HAP-1 (cell line): ENCODE results near the gene RASL12.

Experiments used
- DNase-seq, 2 experiments: peaks; one replicate each; pipeline ENCODE4 v3.0.0-alpha.2; 2016 to 2020; ENCODE audit warnings: low spot score in 2 of 2
- H3K27me3 ChIP-seq: fragments of 250-450 bp; sonication (Bioruptor Pico); 2 replicates; pipeline ENCODE4 v1.5.1; 2020; ENCODE audit warnings: low read depth, mild to moderate bottlenecking, moderate library complexity
- H3K36me3 ChIP-seq: fragments of 250-450 bp; sonication (Bioruptor Pico); replicated peaks from 2 replicates; pipeline ENCODE4 v1.5.1; 2020; ENCODE audit warnings: mild to moderate bottlenecking
- H3K4me1 ChIP-seq: fragments of 250-450 bp; sonication (Bioruptor Pico); 2 replicates; pipeline ENCODE4 v1.5.1; 2020; ENCODE audit warnings: mild to moderate bottlenecking
- H3K4me3 ChIP-seq: fragments of 250-450 bp; sonication (Bioruptor Pico); 2 replicates; pipeline ENCODE4 v1.5.1; 2020; ENCODE audit warnings: mild to moderate bottlenecking, moderate library complexity
- H3K9me3 ChIP-seq: fragments of 250-450 bp; sonication (Bioruptor Pico); 2 replicates; pipeline ENCODE4 v1.5.1; 2020; ENCODE audit warnings: mild to moderate bottlenecking, moderate library complexity
- in situ Hi-C: fragments of 300-500 bp; cut with MboI; formaldehyde crosslinking; loops from 3 replicates; pipeline ENCODE4 v1.14.3; 2020; ENCODE audit warnings: low sequenced_read_pairs, inconsistent platforms, mixed read lengths

The RASL12 gene

DNA sequence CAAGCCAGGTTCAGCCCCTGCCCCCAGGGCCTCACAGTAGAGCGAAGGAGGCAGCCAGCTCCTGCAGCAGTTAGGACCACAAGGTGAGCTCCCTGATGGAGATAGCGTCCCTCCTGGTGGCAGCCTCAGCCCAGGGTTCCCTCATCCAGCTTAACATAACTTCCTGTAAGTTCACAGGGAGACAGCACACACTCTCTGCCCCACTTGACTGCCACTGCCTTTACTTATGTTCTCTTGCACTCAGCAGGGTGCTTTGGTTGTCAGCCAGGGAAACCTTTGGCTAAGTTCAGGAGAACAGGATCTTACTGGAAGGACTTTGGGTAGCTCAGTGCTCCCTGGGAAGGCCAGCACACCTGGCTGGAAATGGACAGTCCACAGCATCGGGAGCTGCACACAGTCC is 19.6 kb upstream of the RASL12 start:
- no peaks in the 10 kb centered on the region for H3K36me3 ChIP-seq
- no peak overlapping the region for H3K4me3 ChIP-seq
- in situ Hi-C loops, result loop anchor here (5.0 kb wide), 1 partner anchor 45 kb away; no protein-coding TSS in a partner anchor
- DNase-seq, result no peak
- H3K4me1 ChIP-seq, result peaks cover 20% of the 10 kb centered on the region
- H3K27me3 ChIP-seq, result no peaks in the 10 kb centered on the region
- H3K9me3 ChIP-seq, result no peaks in the 10 kb centered on the region

DNA sequence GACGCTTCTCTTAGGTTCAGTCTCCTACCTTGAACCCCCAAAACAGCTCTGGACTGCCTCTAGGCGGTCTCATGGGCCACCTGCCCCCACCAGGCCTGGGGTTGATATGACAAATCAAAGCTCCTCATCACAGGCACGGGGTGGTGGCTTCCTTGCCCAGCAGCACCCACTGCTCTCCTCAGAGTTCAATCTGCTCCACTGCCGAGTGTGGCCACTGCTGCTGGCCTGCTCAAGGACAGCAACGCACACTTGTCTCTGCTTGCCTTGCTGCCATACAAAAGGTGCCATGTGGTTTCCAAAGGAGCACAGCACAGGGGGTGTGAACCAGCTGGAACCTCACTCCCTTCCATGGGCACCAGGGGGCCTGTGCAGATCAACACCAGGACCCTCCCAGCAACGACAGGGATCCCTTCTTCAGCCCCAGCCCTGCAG is 18.9 kb upstream of the RASL12 start:
- H3K27me3 ChIP-seq, result no peaks in the 10 kb centered on the region
- H3K4me1 ChIP-seq, result peaks cover 20% of the 10 kb centered on the region
- no peaks in the 10 kb centered on the region for H3K36me3 ChIP-seq
- peak in 1 of 2 experiments; percentile 66 for DNase-seq
- no peaks in the 10 kb centered on the region for H3K9me3 ChIP-seq
- in situ Hi-C loops, result loop anchor here (5.0 kb wide), 1 partner anchor 44 kb away; no protein-coding TSS in a partner anchor
- H3K4me3 ChIP-seq, result no peak overlapping the region

DNA sequence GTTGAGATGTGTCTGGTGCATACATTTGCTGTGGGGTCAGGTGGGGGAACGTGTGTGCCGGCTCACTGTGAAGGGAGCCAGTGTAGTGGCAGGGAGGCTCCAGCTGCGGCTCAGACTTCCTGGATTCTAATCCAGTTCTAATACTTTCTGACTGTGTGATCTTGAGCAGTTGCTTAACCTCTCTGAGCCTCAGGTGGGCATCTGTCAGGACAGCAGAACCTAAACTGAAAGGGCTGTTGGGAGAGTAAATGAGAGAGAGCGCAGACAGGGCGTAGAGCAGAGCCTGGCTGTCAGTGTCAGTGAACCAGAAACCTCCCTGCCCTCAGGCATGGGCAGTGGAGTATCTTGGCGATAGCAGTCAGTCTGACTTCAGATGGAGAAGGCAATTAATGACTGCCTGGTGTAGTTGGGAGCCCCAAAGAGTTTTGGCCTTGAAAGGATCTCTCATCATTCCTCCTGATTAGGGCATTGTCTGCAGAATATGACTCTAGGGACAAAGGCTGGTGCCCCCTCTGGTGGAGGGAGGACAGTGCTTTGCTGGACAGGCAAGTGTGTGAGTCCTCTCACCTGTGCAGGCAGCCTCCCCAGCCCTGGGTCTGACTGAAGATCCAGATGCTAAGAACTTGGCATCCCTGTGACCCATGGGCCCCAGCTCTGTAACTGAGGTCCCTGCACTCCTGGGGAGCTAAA is 18.3 kb upstream of the RASL12 start:
- Histone ChIP-seq H3K36me3 (no peaks in the 10 kb centered on the region), H3K27me3 (no peaks in the 10 kb centered on the region), H3K9me3 (no peaks in the 10 kb centered on the region), H3K4me3 (no peak overlapping the region), H3K4me1 (peaks cover 20% of the 10 kb centered on the region)
- in situ Hi-C loops, result loop anchor here (5.0 kb wide), 1 partner anchor 44 kb away; no protein-coding TSS in a partner anchor
- DNase-seq, result peak; percentile 57 to 81

DNA sequence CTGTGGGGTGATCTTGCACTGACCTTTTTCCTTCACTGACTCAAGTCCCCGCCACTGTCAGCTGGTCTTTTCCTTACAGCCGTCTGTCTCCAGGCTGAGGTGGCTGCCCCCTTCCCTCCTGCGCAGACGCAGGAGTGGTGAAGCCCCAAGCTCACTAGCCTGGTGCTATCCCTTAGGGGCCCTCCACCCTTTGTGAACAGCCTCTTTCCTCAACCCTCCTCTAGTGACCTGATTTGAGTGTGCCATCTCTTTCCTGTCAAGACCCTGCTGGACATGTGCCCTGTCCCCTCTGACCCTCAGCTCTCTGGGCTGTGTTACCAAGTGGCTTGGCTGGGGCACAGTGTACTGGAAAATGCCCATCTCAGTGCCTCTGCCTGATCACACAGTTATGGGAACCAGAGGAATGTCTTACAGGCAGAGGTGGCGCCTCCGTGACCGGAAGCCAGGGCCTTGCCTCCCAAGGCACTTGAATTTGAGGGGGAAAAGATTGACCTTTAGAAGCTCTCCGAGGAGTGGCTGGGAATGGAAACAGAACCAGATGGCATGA is 17.5 kb upstream of the RASL12 start:
- Histone ChIP-seq H3K36me3 (no peaks in the 10 kb centered on the region), H3K4me1 (peaks cover 20% of the 10 kb centered on the region), H3K4me3 (no peak overlapping the region), H3K27me3 (no peaks in the 10 kb centered on the region), H3K9me3 (no peaks in the 10 kb centered on the region)
- in situ Hi-C loops, result loop anchor here (5.0 kb wide), 1 partner anchor 43 kb away; no protein-coding TSS in a partner anchor
- DNase-seq, result no peak

DNA sequence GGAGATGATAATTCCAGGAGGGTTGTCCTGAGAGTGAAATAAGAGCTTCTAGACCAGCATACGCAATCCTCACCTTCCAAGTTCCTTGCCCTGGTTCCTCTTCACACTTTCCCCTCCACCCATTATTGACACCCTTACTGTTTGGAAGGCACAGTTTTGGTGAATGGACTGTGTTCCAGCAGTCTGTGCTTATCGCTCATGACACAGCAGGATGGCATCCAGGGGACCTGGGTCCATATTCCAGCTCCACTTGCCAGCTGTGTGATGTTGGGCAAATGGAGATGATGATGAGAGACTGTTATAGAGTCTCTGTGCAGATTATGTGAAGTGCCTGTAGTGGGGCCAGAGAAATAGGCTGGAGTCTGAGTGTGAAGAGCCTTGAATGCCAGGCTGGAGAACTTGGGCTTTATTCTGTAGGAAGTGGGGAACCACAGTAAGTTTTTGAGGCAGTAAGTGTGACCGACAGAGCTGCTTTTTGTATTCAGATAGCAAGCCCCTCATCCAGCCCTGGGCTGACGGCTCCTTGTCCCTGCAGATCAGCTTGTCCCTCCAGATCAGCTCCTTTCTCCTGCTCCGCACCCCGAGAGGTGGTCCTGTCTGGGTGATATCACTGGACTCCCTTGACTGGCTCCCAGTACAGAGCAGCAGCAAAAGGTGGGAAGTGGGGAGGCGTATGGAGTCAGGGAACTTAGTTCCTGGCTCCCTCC is 16.9 kb upstream of the RASL12 start:
- no peak for DNase-seq
- Histone ChIP-seq H3K27me3 (no peaks in the 10 kb centered on the region), H3K4me1 (peaks cover 20% of the 10 kb centered on the region), H3K4me3 (no peak overlapping the region), H3K9me3 (no peaks in the 10 kb centered on the region), H3K36me3 (no peaks in the 10 kb centered on the region)
- in situ Hi-C loops, result loop anchor here (5.0 kb wide), 1 partner anchor 42 kb away; no protein-coding TSS in a partner anchor

DNA sequence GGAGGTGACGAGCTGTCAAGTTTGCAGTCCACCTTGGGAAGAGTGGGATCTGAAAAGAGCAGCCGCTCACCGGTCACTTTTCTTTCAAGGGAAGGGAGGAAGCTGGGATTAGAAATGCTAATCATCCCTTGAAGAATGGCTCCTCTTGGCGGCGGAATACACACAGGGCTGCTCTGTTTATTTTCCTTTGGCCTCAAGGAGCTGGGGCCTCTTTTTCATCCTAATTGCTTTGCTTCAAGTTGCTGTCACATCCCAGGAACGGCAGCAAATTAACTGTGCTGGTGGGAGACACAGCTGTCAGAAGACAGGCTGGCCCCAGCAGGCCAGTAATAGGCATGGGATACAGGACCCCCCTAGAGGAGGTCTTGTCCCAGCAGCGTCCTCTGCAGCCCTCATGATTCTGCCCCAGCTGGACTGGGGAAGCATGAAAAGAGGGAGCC is 15.5 kb upstream of the RASL12 start:
- no peak overlapping the region for H3K4me3 ChIP-seq
- H3K36me3 ChIP-seq, result no peaks in the 10 kb centered on the region
- H3K9me3 ChIP-seq, result no peaks in the 10 kb centered on the region
- in situ Hi-C loops, result no loop called here
- peaks cover 13% of the 10 kb centered on the region for H3K4me1 ChIP-seq
- H3K27me3 ChIP-seq, result no peaks in the 10 kb centered on the region
- DNase-seq, result peak; percentile 85 to 94

DNA sequence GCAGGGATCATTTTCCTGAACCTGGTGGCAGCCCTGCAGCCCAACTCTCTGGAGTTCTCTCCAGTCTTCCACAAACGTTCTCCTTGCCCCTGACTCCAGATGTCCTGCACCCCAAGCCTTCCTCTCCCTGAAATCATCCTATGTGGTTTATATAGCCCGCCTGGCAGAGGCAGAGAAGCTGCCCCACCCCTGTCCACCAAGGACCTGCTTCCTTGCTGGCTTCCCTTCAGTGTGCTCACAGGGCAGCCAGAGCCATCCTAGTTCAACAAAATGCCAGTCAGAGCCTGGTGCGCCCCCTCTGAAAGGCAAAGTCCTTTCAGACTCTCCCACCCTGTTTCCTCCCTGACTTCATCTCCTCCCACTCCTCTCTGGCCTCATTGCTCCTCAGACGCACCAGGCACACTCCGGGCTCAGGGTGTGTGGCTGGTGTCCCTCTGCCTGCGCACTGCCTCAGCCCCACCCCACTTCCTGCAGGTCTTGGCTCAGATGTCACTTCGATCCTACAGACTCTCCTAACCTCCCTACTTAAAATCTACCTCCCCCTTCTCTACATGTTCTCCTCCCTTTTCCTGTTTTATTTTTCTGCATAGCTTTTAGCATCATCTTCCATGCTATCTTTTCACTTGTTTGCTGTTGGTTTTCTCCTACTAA is 14.6 kb upstream of the RASL12 start:
- no peak overlapping the region for H3K4me3 ChIP-seq
- in situ Hi-C loops, result no loop called here
- peaks cover 13% of the 10 kb centered on the region for H3K4me1 ChIP-seq
- H3K9me3 ChIP-seq, result no peaks in the 10 kb centered on the region
- no peaks in the 10 kb centered on the region for H3K27me3 ChIP-seq
- no peaks in the 10 kb centered on the region for H3K36me3 ChIP-seq
- peak in 1 of 2 experiments; percentile 44 for DNase-seq

DNA sequence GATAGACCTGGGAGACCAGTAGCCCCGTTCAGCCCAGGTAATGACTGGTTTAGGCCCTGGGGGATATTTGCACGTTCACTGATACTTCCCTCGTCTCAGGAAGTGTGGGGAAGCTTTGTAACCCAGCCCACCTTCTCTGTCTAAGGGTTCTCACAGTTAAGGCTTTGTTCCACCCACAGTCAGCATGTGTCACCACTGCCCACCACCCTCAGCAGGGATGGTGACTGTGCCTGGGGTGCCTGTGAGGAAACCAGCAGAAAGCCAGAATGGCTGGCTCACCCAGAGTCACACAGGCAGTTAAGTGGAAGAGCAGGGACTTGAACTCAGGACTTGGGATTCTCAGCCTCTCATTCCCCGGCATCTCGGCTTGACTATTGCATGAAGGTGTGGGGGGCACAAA is 14.0 kb upstream of the RASL12 start:
- peaks cover 13% of the 10 kb centered on the region for H3K4me1 ChIP-seq
- H3K27me3 ChIP-seq, result no peaks in the 10 kb centered on the region
- in situ Hi-C loops, result no loop called here
- H3K9me3 ChIP-seq, result no peaks in the 10 kb centered on the region
- no peak for DNase-seq
- H3K4me3 ChIP-seq, result no peak overlapping the region
- no peaks in the 10 kb centered on the region for H3K36me3 ChIP-seq

DNA sequence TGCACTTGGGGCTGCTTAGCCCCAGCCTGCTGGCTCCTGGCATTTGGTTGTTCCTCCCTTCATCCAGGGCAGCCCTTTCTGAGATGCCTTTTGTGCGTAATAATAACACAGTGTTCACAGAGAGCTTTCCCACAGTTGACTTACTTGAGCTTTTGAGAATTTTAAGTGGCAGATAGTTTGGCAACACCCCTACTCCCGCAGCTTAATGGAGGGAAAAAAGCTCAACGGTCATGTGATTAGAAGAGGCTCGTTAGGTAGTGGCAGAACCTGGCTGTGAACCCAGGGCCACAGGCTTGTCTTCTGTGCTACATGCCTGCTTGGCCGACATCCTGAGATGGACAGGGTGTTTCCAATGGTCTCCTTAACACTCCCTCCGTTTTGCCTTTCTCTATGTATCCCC is 13.5 kb upstream of the RASL12 start:
- Histone ChIP-seq H3K36me3 (no peaks in the 10 kb centered on the region), H3K9me3 (no peaks in the 10 kb centered on the region), H3K27me3 (no peaks in the 10 kb centered on the region), H3K4me1 (peaks cover 13% of the 10 kb centered on the region), H3K4me3 (no peak overlapping the region)
- in situ Hi-C loops, result no loop called here
- DNase-seq, result no peak

DNA sequence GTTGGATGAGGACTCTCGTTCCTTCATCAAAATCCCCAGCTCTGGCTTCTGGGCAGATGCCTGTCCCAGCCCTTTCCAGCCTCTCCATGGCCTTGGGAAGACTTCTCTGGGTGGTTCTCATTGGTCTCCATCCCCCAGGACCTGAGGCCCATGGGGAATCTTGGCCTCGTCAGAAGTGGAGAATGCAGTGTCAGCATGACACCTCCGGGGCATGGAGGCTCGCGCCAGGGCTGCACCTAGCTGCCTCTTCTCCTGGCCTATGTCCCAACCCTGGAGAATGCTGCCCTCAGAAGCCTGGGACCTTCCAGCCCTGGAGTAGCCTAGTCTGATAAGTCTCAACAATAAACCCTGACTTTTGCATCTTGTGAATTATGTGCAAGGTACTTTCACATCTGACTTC is 11.8 kb upstream of the RASL12 start:
- Histone ChIP-seq H3K9me3 (no peaks in the 10 kb centered on the region), H3K4me1 (peaks cover 13% of the 10 kb centered on the region), H3K36me3 (no peaks in the 10 kb centered on the region), H3K4me3 (no peak overlapping the region), H3K27me3 (no peaks in the 10 kb centered on the region)
- no peak for DNase-seq
- in situ Hi-C loops, result no loop called here

DNA sequence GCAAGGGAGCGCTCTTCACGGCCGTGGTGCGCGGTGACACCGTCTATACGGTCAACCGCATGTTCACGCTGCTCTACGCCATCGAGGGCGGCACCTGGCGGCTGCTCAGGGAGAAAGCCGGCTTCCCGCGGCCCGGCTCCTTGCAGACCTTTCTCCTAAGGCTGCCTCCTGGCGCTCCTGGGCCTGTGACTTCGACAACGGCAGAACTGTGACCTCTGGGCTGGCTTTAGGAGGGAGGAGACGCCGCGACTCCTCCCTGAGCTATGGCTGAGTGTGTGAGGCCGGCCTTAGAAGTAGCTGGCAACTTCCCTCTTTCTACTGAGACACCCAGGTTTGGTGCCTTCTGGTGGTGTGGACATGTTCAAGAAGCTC is 10.2 kb upstream of the RASL12 start:
- peaks cover 5% of the 10 kb centered on the region for H3K4me1 ChIP-seq
- no peaks in the 10 kb centered on the region for H3K27me3 ChIP-seq
- no peak overlapping the region for H3K4me3 ChIP-seq
- no peak for DNase-seq
- in situ Hi-C loops, result no loop called here
- no peaks in the 10 kb centered on the region for H3K36me3 ChIP-seq
- no peaks in the 10 kb centered on the region for H3K9me3 ChIP-seq

DNA sequence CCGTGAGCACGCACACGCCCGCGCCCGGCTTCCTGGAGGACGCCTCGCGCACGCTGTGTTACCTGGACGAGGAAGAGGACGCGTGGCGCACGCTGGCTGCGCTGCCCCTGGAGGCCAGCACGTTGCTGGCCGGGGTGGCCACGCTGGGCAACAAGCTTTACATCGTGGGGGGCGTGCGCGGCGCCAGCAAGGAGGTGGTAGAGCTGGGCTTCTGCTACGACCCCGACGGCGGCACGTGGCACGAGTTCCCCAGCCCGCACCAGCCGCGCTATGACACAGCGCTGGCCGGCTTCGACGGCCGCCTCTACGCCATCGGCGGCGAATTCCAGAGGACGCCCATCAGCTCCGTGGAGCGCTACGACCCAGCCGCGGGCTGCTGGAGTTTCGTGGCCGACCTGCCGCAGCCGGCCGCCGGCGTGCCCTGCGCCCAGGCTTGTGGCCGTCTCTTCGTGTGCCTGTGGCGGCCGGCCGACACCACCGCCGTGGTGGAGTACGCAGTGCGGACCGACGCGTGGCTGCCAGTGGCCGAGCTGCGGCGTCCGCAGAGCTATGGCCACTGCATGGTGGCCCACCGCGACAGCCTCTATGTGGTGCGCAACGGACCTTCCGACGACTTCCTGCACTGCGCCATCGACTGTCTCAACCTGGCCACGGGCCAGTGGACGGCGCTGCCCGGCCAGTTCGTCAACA is 9.6 kb upstream of the RASL12 start:
- Histone ChIP-seq H3K4me3 (no peak overlapping the region), H3K27me3 (no peaks in the 10 kb centered on the region), H3K4me1 (peaks cover under 1% of the 10 kb centered on the region; the same call in 1 of the 2 replicates), H3K9me3 (no peaks in the 10 kb centered on the region), H3K36me3 (no peaks in the 10 kb centered on the region)
- in situ Hi-C loops, result no loop called here
- no peak for DNase-seq

DNA sequence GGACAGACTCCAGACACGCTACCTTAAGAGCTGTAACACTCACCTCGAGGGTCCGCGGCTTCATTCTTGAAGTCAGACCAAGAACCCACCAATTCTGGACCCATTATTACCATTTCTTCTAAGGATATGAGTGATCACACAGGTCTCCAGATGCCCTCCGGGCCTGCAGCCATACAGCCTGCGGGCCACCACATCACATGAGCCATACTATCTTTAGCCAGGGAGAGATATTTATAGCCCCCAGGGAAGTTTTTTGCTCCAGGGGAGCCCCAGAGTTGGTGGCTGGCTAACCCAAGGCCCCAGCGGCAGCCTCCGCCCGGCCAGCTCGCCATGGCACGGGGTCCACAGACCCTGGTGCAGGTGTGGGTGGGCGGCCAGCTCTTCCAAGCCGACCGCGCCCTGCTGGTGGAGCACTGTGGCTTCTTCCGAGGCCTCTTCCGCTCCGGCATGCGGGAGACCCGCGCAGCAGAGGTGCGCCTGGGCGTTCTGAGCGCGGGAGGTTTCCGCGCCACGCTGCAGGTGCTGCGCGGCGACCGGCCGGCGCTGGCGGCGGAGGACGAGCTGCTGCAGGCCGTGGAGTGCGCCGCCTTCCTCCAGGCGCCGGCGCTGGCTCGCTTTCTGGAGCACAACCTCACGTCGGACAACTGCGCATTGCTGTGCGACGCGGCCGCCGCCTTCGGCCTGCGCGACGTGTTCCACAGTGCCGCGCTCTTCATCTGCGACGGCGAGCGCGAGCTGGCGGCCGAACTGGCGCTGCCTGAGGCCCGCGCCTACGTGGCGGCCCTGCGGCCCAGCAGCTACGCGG is 8.9 kb upstream of the RASL12 start, which contains the start of gene KBTBD13:
Gene KBTBD13, plus strand, starts transcription at position 261 of the 805 bp plus-strand sequence. Its CDS starts 70 bp downstream, at position 331.
- in situ Hi-C loops, result no loop called here
- Histone ChIP-seq H3K9me3 (no peaks in the 10 kb centered on the region), H3K4me1 (no peaks in the 10 kb centered on the region), H3K4me3 (no peak within 1 kb of the TSS), H3K36me3 (no peaks in the 10 kb centered on the region), H3K27me3 (no peaks in the 10 kb centered on the region)
- no peak for DNase-seq
